ENCODE measurements around the gene ITM2C.
A peak's percentile ranks its signal among the peaks of the same experiment; 100 is the strongest.

ITM2C gene

DNA sequence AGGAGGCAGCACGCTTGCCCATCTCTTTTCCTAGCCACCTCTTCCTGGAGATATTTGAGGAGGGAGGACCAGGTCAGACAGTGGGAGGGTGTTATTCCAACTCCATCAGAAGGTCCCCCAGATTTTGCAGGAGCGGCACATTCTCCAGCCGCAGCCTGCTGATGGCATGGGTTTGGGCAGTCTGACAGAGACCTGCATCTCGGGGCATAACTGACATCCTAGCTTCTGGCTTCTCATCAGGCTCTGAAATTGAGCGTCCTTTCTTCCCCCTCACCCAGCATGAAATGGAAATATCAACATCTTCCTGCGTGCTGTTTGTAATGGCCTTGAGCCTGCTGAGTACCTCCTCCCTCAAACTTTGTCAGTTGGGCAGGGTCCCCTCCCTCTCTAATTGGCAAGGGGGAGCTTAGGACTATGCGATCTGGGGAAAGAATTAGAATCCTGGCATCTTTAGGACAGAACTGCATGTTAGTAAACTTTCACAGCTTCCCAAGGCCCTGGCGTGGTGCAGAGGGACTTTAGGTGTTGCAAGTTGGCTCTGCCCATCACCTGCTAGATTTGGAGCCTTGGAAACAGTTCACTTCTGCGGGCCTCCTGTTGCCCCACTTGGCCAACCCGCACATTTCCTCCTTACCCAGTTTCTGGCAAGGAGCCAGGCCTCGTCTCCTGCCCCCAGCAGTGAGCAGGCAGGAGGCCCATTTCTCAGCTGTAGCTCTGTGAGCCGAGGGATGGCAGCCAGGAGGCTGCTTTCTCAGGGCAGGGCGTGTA, 2.2 kb downstream of the ITM2C start (continued):
- TF ChIP-seq ZSCAN16 (tag by site-specific recombination; IDR thresholded peaks at IDR 0.05), result no peak
- no peak for TF ChIP-seq ZNF658 (tag by site-specific recombination; IDR thresholded peaks at IDR 0.05)
- no peak for TF ChIP-seq ZNF664 (tag by site-specific recombination; IDR thresholded peaks at IDR 0.05)
- TF ChIP-seq GLIS1 (tag by site-specific recombination; IDR thresholded peaks at IDR 0.05), result peak; percentile 95
- TF ChIP-seq ZNF18 (tag by site-specific recombination; IDR thresholded peaks at IDR 0.05), result no peak
- TF ChIP-seq ZNF350 (tag by site-specific recombination; IDR thresholded peaks at IDR 0.05), result no peak
- TF ChIP-seq, protein P1, sequence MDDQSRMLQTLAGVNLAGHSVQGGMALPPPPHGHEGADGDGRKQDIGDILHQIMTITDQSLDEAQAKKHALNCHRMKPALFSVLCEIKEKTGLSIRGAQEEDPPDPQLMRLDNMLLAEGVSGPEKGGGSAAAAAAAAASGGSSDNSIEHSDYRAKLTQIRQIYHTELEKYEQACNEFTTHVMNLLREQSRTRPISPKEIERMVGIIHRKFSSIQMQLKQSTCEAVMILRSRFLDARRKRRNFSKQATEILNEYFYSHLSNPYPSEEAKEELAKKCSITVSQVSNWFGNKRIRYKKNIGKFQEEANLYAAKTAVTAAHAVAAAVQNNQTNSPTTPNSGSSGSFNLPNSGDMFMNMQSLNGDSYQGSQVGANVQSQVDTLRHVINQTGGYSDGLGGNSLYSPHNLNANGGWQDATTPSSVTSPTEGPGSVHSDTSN (CRISPR knock-in tag; IDR thresholded peaks at IDR 0.05), result no peak
- TF ChIP-seq ZNF140 (tag by site-specific recombination; IDR thresholded peaks at IDR 0.05), result no peak
- peak; percentile 75 for TF ChIP-seq ZFP69B (tag by site-specific recombination; IDR thresholded peaks at IDR 0.05)
- TF ChIP-seq YY2 (tag by site-specific recombination; IDR thresholded peaks at IDR 0.05), result no peak
- TF ChIP-seq ZNF121 (tag by site-specific recombination; IDR thresholded peaks at IDR 0.05), result no peak
- TF ChIP-seq, protein P2, sequence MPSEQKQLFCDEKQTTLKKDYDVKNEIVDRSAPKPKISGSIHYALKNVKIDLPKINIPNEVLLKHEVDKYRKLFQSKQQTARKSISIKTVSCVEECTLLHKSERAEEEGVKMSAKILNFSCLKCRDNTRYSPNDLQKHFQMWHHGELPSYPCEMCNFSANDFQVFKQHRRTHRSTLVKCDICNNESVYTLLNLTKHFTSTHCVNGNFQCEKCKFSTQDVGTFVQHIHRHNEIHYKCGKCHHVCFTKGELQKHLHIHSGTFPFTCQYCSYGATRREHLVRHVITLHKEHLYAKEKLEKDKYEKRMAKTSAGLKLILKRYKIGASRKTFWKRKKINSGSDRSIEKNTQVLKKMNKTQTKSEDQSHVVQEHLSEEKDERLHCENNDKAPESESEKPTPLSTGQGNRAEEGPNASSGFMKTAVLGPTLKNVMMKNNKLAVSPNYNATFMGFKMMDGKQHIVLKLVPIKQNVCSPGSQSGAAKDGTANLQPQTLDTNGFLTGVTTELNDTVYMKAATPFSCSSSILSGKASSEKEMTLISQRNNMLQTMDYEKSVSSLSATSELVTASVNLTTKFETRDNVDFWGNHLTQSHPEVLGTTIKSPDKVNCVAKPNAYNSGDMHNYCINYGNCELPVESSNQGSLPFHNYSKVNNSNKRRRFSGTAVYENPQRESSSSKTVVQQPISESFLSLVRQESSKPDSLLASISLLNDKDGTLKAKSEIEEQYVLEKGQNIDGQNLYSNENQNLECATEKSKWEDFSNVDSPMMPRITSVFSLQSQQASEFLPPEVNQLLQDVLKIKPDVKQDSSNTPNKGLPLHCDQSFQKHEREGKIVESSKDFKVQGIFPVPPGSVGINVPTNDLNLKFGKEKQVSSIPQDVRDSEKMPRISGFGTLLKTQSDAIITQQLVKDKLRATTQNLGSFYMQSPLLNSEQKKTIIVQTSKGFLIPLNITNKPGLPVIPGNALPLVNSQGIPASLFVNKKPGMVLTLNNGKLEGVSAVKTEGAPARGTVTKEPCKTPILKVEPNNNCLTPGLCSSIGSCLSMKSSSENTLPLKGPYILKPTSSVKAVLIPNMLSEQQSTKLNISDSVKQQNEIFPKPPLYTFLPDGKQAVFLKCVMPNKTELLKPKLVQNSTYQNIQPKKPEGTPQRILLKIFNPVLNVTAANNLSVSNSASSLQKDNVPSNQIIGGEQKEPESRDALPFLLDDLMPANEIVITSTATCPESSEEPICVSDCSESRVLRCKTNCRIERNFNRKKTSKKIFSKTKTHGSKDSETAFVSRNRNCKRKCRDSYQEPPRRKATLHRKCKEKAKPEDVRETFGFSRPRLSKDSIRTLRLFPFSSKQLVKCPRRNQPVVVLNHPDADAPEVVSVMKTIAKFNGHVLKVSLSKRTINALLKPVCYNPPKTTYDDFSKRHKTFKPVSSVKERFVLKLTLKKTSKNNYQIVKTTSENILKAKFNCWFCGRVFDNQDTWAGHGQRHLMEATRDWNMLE (tag by site-specific recombination; conservative IDR thresholded peaks at IDR 0.05; ENCODE audit: low read depth), result no peak
- TF ChIP-seq ZNF157 (tag by site-specific recombination; IDR thresholded peaks at IDR 0.05), result no peak
- no peak for TF ChIP-seq ZNF324 (tag by site-specific recombination; IDR thresholded peaks at IDR 0.05)
- TF ChIP-seq PRDM1 (tag by site-specific recombination; IDR thresholded peaks at IDR 0.05), result no peak
- 0 out of 2 replicates have a peak, but pooled peaks have one; percentile 14 for TF ChIP-seq ZNF423 (tag by site-specific recombination; IDR thresholded peaks at IDR 0.05)
- no peak for TF ChIP-seq SP2 (tag by site-specific recombination; IDR thresholded peaks at IDR 0.05)
- no peak for TF ChIP-seq ZNF549 (tag by site-specific recombination; IDR thresholded peaks at IDR 0.05)
- no peak for TF ChIP-seq EGR2 (tag by site-specific recombination; IDR thresholded peaks at IDR 0.05; ENCODE audit: low read depth)
- TF ChIP-seq ZNF473 (tag by site-specific recombination; IDR thresholded peaks at IDR 0.05), result no peak
- TF ChIP-seq ZNF785 (tag by site-specific recombination; IDR thresholded peaks at IDR 0.05), result no peak
- no peak for TF ChIP-seq ZNF221 (tag by site-specific recombination; IDR thresholded peaks at IDR 0.05; ENCODE audit: borderline replicate concordance)
- TF ChIP-seq ZNF571 (tag by site-specific recombination; IDR thresholded peaks at IDR 0.05), result no peak
- TF ChIP-seq, protein P3, sequence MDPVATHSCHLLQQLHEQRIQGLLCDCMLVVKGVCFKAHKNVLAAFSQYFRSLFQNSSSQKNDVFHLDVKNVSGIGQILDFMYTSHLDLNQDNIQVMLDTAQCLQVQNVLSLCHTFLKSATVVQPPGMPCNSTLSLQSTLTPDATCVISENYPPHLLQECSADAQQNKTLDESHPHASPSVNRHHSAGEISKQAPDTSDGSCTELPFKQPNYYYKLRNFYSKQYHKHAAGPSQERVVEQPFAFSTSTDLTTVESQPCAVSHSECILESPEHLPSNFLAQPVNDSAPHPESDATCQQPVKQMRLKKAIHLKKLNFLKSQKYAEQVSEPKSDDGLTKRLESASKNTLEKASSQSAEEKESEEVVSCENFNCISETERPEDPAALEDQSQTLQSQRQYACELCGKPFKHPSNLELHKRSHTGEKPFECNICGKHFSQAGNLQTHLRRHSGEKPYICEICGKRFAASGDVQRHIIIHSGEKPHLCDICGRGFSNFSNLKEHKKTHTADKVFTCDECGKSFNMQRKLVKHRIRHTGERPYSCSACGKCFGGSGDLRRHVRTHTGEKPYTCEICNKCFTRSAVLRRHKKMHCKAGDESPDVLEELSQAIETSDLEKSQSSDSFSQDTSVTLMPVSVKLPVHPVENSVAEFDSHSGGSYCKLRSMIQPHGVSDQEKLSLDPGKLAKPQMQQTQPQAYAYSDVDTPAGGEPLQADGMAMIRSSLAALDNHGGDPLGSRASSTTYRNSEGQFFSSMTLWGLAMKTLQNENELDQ (tag by site-specific recombination; IDR thresholded peaks at IDR 0.05; ENCODE audit: low read depth), result no peak
- TF ChIP-seq ZNF398 (tag by site-specific recombination; IDR thresholded peaks at IDR 0.05), result no peak
- TF ChIP-seq ELK4 (IDR thresholded peaks at IDR 0.05; ENCODE audit: borderline replicate concordance, low read depth, low read length), result no peak
- no peak for TF ChIP-seq REPIN1 (tag by site-specific recombination; IDR thresholded peaks at IDR 0.05; ENCODE audit: low read depth)
- TF ChIP-seq ZNF133 (tag by site-specific recombination; IDR thresholded peaks at IDR 0.05), result no peak

Data from HEK293 (cell line).